Adipocyte (in vitro differentiated cells): Measurements from ENCODE around the gene CTSF.
"Not testable (repeated sequence)": the region's sequence is repeated elsewhere in the genome, so short reads cannot be mapped to it uniquely, and the experiment has no call there.

Experiments
- DNase-seq: peaks from one replicate; pipeline ENCODE4 v3.0.0-alpha.2; 2015; ENCODE audit warnings: low read depth
- H3K27me3 ChIP-seq: replicated peaks from 2 replicates; pipeline ENCODE4 v1.7.0; 2013; ENCODE audit warnings: mild to moderate bottlenecking, low read length, moderate library complexity; ENCODE audit not compliant: control insufficient read depth, insufficient read depth
- H3K36me3 ChIP-seq: 2 replicates; pipeline ENCODE4 v1.7.0; 2013; ENCODE audit warnings: low read length, mild to moderate bottlenecking, moderate library complexity; ENCODE audit not compliant: control insufficient read depth, insufficient read depth, severe bottlenecking
- H3K4me1 ChIP-seq: 2 replicates; pipeline ENCODE4 v1.7.0; 2013; ENCODE audit warnings: mild to moderate bottlenecking, low read length, moderate library complexity; ENCODE audit not compliant: control insufficient read depth, insufficient read depth
- H3K4me3 ChIP-seq: 2 replicates; pipeline ENCODE4 v1.7.0; 2013; ENCODE audit warnings: mild to moderate bottlenecking, low read length, moderate library complexity
- H3K9ac ChIP-seq: 2 replicates; pipeline ENCODE4 v1.7.0; 2013; ENCODE audit warnings: mild to moderate bottlenecking, low read length, moderate library complexity
- H3K9me3 ChIP-seq: 2 replicates; pipeline ENCODE4 v1.7.0; 2013; ENCODE audit warnings: mild to moderate bottlenecking, low read length, moderate library complexity; ENCODE audit not compliant: control insufficient read depth

Gene CTSF

DNA sequence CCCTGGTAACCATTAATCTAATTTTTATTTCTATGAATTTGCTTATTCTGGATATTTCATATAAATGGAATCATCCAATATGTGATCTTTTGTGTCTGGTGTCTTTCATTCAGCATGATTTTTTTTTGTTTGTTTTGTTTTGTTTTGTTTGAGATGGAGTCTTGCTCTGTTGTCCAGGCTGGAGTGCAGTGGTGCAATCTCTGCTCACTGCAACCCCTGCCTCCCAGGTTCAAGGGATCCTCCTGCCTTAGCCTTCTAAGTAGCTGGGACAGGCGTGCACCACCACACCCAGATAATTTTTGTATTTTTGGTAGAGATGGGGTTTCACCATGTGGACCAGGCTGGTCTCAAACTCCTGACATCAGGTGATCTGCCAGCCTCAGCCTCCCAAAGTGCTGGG is 17.0 kb upstream of the CTSF start:
- peaks cover 10% of the 10 kb centered on the region for H3K4me1 ChIP-seq
- H3K36me3 ChIP-seq, H3K4me3 ChIP-seq, H3K9me3 ChIP-seq, H3K9ac ChIP-seq, H3K27me3 ChIP-seq, DNase-seq: not testable (repeated sequence)

- H3K9me3 ChIP-seq, DNase-seq, H3K4me3 ChIP-seq, H3K27me3 ChIP-seq, H3K9ac ChIP-seq, H3K36me3 ChIP-seq: not testable (repeated sequence)
- peaks cover 17% of the 10 kb centered on the region for H3K4me1 ChIP-seq
Observed at GRCh38 chr11:66582565-66583147, 14.2 kb upstream of the CTSF start.

DNA sequence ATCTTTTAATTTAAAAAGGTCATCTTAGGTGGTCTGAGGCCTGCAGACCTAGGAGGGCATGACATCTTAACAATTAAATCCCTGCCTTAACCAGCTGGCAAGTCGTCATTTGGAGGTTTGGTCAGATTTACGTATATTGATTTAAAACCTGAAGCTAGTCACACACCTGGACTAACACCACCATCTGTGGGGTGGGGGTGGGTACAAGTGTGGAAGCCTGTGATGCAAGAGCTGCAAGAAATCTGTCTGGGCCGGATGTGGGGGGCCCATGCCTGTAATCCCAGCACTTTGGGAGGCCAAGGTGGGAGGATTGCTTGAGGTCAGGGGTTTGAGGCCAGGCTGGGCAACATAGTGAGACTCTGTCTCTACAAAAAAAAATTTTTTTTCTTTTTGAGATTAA is 12.9 kb upstream of the CTSF start:
- Histone ChIP-seq H3K9ac (no peak overlapping the region), H3K27me3 (no peaks in the 10 kb centered on the region), H3K9me3 (peaks cover 5% of the 10 kb centered on the region), H3K4me1 (peaks cover 17% of the 10 kb centered on the region), H3K36me3 (no peaks in the 10 kb centered on the region), H3K4me3 (no peak overlapping the region)
- DNase-seq = no peak

DNA sequence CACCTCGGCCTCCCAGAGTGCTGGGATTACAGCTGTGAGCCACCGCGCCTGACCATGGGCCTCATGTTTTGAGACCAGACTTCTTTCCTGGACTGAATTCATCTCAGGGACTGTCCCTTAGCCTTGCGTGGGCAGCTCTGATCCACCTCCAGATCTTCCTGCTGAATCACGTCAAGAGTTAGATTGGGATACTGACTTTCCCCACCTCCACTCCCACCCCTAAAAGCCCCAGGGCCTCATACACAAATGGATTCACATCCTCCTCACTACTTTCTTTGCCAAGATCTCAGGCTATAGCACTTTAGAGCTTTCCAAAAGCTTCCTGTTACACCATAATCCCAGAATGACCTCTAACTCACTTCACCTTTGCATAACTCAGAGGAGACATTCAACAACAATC is 12.4 kb upstream of the CTSF start:
- no peak for DNase-seq
- H3K4me3 ChIP-seq = no peak overlapping the region
- H3K36me3 ChIP-seq = no peaks in the 10 kb centered on the region
- H3K27me3 ChIP-seq = no peaks in the 10 kb centered on the region
- peaks cover 5% of the 10 kb centered on the region for H3K9me3 ChIP-seq
- no peak overlapping the region for H3K9ac ChIP-seq
- H3K4me1 ChIP-seq = peaks cover 17% of the 10 kb centered on the region

- no peak overlapping the region for H3K9ac ChIP-seq
- peaks cover 5% of the 10 kb centered on the region for H3K9me3 ChIP-seq
- DNase-seq = peak; percentile 92
- no peak overlapping the region for H3K4me3 ChIP-seq
- no peaks in the 10 kb centered on the region for H3K36me3 ChIP-seq
- H3K27me3 ChIP-seq = no peaks in the 10 kb centered on the region
- peaks cover 17% of the 10 kb centered on the region for H3K4me1 ChIP-seq
Observed at GRCh38 chr11:66579017-66579606, 10.7 kb upstream of the CTSF start.

- no peaks in the 10 kb centered on the region for H3K9me3 ChIP-seq
- H3K4me3 ChIP-seq = no peak overlapping the region
- H3K36me3 ChIP-seq = no peaks in the 10 kb centered on the region
- H3K9ac ChIP-seq = no peak overlapping the region
- no peaks in the 10 kb centered on the region for H3K27me3 ChIP-seq
- DNase-seq = no peak
- H3K4me1 ChIP-seq = peaks cover 18% of the 10 kb centered on the region
Observed at GRCh38 chr11:66570850-66571180, 2.4 kb upstream of the CTSF start.

DNA sequence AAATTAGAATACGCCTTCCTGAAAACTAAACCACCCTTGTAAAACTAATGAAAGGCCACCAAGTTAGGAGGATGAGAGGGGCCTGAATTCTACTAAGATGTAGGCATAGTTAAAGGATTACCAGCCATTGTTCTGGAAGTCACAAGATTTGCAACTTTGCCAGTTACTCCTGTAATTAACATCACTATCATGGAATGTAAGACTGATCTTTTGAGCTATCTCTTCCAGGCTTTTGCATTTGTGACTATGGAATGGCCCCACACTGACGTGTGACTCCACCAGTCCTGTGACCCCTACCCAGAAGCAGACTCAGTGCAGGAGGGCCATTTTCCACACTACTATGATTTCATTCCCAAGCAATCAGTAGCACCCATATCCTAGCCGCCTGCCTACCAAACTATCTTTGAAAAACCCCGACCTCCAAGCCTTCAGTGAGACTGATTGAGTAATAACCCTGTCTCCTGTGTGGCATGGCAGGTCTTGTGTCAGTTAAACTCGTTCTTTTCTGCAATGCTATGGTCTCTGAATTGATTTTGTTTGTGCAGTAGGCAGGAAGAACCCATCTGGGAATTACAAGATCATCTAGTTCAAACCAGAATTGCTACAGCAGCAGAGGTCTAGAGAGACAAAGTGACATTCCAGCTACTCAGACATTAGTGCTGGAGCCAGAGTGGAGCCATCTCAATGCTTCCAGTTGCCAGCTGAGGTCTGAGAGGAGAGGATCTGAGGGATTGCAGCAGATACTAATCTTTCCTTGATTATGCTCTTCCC is 1.9 kb upstream of the CTSF start:
- Histone ChIP-seq H3K9ac (no peak overlapping the region), H3K27me3 (no peaks in the 10 kb centered on the region), H3K4me3 (no peak overlapping the region), H3K9me3 (no peaks in the 10 kb centered on the region), H3K36me3 (no peaks in the 10 kb centered on the region), H3K4me1 (peaks cover 18% of the 10 kb centered on the region)
- no peak for DNase-seq

- peaks cover 18% of the 10 kb centered on the region for H3K4me1 ChIP-seq
- H3K9me3 ChIP-seq = no peaks in the 10 kb centered on the region
- H3K36me3 ChIP-seq = no peaks in the 10 kb centered on the region
- no peak for DNase-seq
- no peak overlapping the region for H3K4me3 ChIP-seq
- H3K27me3 ChIP-seq = no peaks in the 10 kb centered on the region
- H3K9ac ChIP-seq = no peak overlapping the region
Observed at GRCh38 chr11:66569076-66569475, 670 bp upstream of the CTSF start.

DNA sequence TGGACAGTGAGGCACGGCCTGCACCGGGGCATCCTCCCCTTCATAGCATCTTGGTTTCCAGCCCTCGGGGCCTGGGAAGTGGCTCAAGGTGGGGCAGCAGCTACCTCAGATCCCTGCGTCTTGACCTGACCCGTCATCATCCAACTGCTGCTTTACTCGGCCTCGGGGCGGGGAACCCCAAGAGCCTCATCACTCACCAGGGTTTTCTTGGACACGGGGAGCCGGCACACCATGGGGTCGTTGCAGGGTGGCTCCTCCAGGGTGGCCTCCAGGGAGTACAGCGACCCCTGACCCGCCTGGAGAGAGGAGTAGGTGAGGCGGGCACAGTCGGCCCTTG is 651 bp downstream of the CTSF start:
- H3K9me3 ChIP-seq = no peaks in the 10 kb centered on the region
- no peaks in the 10 kb centered on the region for H3K27me3 ChIP-seq
- peaks cover 18% of the 10 kb centered on the region for H3K4me1 ChIP-seq
- peak overlapping the region; percentile 80 for H3K9ac ChIP-seq
- H3K4me3 ChIP-seq = peak overlapping the region; percentile 81
- H3K36me3 ChIP-seq = no peaks in the 10 kb centered on the region
- no peak for DNase-seq

DNA sequence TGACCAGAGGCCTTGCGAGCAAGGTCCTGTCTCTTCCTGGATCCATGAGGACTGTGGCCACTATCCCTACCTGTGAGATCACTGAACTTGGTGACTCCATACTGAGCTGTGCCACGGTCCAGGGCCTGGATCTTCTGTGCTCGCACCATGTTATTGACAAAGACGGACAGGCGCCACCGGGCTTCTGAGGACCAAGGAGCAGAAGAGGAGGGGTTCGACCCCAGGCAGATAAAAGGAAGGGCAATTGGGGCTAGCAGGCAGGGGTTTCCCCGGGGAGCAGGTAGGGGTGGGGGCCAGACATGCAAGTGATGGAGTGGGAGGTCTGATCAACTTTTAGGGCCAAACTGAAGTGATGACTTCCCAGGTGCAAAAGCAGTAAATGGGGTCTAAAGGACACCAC is 2.2 kb downstream of the CTSF start:
- DNase-seq = no peak
- H3K27me3 ChIP-seq = no peaks in the 10 kb centered on the region
- H3K9me3 ChIP-seq = no peaks in the 10 kb centered on the region
- H3K4me1 ChIP-seq = peaks cover 18% of the 10 kb centered on the region
- no peak overlapping the region for H3K4me3 ChIP-seq
- H3K9ac ChIP-seq = no peak overlapping the region
- H3K36me3 ChIP-seq = no peaks in the 10 kb centered on the region

DNA sequence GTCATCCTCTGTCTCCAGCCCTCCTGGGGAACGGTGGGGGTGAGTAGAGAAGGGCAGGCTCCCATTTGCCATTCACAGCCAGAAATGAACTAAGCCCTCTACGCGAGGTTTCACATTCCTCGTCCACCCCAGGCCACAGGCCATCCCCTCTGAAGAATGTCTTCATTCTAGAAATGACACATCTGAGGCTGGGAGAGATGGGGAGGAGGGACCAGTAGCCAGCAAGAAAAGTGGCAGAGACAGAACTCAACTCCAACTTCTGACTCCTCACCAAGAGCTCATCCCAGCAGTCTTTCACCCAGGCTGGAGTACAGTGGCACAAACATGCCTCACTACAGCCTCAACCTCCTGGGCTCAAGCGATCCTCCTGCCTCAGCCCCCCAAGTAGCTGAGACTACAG is 3.4 kb downstream of the CTSF start:
- H3K4me3 ChIP-seq = no peak overlapping the region
- no peak for DNase-seq
- H3K27me3 ChIP-seq = no peaks in the 10 kb centered on the region
- no peaks in the 10 kb centered on the region for H3K9me3 ChIP-seq
- H3K9ac ChIP-seq = no peak overlapping the region
- peaks cover 9% of the 10 kb centered on the region for H3K4me1 ChIP-seq
- no peaks in the 10 kb centered on the region for H3K36me3 ChIP-seq
